Anterior cingulate cortex (tissue), 58 donors: ENCODE results near the gene C2CD4D.
"Not testable (repeated sequence)": the region's sequence is repeated elsewhere in the genome, so short reads cannot be mapped to it uniquely, and the experiment has no call there.

Experiments used
- DNase-seq, 58 donors: peaks; one replicate each; lab custom pipeline; 2025; lab: John Stamatoyannopoulos, UW

Gene C2CD4D

DNA sequence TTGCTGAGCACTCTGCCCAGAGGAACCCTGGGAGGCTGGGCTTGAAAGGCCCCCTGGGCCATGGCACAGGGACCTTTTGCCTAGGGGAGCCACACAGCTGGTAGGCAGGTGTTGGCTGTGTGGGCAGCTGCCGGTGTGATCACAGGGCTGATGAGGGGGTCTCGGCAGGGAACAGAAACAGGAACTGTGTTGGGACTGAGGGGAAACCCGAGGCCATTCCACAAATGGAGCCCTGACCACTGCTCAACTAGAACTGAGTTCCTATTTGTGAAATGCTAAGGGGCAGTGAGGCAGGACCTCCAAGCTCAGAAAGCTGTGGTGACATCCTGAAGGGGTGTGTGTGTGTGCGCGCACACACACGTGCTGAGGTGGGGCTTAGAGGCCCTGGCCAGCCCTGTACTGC lies 20.3 kb upstream of the C2CD4D start:
- DNase-seq, result no peak

DNA sequence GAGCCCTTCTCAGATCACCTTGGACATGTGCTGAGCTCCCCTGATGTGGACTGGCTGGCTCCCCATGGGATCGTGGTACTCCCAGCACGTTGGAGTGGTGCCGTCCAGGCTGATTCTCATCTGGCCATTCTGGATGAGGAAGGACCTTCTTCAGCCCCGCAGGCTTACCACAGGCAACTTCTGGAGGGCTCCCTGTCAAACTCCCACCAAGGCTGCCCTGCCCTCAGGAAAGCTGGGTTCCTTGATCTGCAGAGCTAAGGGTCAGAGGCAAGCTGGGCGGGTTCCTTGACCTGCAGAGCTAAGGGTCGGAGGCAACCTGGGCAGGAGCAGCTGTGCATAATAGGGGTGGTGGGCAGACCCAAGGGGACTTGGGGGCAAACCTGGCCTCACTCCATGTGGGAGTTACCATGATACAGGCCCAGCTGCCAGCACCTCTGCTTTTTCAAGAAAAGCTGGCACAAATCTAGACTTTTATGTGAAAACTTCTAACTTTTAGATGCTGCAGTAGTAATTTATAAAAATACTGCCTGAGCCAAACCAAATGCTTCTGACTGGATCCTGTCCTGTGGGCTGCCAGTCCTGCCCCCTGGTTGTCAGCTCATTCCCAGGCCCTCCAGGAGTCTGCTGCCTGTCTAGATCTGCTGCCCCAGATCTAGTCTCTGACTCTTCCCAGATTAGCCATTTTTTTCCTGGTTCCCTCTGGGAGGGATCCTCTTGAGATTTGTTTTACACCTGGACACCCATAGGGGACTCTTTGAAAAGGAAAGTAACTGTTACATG lies 19.5 kb upstream of the C2CD4D start:
- no peak for DNase-seq

DNA sequence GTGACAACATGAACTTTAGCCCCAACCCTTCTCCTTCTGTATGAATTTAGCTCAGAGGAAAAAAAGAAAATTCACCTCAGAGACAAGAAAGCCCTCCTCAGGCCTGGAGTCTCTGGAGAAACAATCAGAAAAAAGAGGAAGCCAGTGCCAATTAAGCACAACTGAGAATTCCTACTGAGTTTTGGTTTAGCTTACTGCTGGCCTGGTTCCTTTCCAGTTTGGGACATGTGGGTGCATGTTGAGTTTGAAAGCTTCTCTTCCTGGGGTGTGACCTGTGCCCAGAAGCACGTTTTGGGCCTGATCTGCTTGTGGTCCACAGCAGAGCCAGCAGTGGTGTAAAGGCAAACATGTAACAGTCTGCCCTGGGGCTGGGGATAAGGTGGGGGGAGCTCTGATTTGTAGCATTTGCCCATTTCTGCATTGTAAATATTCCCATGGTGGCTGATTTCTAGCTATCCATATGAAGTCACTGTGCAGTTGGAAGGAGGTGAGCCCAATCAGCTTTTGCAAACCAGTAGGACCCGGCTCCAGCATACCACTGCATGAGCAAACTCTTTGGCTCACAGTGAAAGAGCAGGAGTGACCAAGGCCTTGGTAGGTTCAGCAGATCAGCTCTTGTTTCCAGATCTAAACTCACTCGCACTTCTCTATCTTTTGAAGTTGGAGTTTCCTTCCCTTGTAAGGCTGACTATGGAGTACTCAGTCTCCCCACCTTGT lies 18.6 kb upstream of the C2CD4D start:
- DNase-seq, result no peak

DNA sequence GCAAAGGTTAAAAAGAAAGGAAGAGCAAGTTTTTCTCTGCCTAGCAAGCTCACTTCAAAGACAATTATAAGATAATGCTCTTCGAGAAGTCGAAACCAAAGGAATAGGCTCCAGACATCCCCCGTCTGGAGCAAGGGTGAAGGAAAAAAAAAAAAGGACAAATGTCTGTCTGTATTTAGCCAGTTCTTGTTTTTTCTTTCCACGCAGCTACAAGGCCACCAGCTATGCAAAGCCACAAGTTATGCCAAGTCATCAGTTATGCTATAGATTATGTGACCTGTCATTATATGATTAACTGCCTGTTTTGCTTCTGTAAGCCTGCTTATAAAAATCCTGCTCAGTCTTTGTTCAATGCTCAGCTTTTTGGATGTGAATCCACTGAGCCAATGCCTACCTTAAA lies 16.3 kb upstream of the C2CD4D start:
- DNase-seq, result no peak

DNA sequence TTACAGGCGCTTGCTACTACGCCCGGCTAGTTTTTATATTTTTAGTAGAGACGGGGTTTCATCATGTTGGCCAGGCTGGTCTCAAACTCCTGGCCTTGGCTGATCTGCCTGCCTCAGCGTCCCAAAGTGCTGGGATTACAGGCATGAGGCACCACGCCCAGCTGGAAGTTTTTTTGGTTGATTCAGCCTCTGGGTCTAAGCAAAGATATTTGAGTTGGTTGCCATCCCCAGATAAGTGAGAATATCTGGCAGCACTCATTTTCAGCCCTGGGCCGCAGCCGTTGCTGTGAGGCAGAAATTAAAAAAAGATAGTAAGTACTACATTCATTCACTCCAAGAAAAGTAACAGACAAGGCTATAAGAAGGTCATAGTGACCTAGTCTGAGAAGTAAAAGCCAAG lies 15.9 kb upstream of the C2CD4D start:
- not testable (repeated sequence) for DNase-seq

DNA sequence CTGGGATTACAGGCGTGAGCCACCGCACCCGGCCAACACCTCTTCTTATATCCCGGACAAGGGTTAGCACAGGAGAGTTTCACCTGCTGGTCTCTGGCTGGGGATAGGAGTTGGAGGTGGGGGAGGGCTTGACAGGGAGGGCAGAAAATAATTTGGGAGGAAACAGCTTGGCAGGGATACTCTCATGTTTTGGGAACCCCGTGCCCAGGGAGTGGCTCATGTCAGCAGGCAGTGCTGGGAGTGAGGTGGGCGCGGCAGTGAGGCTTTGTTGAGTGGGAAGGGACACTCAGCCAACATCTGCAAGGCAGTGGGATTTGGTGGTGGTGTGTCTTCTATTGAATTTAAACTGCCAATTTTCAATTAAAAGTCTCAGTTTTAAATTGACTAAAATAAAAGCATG lies 15.0 kb upstream of the C2CD4D start:
- DNase-seq, result no peak

DNA sequence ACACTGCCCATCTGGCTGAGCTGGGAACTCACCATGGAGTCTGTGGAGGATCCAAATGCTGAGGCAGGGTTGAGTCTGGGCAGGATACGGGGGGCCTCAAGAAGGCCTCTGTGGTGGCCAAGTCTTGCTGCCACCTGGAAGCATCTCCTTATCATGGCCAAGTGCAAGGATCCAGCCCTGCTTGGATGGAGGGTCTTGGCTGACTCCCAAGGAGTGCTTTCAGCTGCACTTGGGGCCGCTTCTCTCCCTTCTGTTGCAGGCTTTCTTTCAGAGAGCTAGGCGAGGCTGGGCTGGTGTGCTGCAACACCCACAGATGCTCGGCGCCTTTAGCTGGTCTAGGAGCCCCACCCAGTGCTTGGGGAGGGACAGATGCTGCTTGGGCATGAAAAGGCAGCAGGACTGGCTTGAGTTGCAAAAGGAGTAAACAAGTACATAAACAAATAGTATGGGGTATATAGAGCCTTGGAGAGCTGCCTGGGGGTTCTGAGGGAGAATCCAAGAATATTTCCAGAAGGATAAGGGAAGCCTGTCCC lies 13.9 kb upstream of the C2CD4D start, which contains the start of gene THEM5:
Gene THEM5, minus strand, starts transcription at position 302 of the 533 bp plus-strand sequence. Its CDS starts 147 bp downstream, at position 155.
- no peak for DNase-seq

DNA sequence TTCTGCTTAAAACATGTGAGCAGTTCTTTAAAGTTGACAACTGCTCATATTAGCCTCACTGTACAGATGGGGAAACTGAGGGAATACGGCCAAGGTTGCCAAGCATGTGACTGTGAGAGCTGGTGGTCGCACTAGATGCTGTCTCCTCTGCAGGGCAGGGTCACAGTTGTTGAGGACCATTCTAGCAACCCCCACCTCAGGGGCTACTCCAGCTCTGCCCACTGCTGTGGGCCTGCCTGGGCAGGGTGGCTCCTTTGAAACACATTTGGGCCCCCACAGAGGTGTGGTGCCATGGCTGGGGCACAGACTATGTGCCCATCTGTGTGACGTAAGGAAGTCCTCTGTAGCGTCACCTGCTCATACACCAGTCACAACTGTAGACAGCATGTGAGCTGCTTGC lies 13.1 kb upstream of the C2CD4D start:
- DNase-seq, result no peak

DNA sequence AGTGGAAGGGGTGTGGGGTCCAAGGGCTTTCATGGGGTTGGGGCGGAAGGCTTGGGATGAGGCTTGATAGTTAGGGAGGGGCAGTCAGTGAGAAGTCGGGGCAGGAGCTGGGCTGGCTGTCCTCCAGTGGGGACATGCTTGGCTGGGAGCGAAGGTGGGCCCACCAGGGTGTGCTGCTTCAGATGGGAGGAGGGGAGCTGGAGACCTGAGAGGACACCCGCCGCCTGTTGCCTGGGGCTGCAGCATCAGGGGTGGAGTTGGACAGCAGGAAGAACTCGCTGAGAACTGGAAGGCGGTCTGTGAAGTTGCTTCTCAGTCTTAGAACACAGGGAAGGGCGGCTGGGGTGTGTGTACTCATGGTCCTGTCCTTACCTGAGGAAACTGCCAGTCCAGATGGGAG lies 12.3 kb upstream of the C2CD4D start:
- DNase-seq, result no peak

DNA sequence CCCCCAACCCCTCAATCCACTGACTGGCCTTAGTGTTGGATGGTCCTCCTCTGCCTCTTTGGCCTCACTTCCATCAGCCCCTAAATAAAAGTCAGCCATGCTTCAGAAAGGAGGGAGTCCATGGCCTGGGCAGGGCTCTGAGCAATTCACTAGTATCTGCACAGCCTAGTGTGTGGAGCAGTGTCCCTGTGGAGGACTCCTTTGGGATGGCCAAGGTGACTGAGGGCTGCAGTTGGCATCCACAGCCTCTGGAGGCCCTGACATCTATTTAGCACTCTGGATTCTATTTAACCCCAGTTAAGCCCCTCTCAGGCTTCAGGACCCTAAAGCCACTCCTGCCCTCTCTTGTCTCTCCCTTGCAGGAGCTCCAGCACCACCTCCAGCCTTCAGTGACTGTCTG lies 10.3 kb upstream of the C2CD4D start:
- DNase-seq, result no peak

DNA sequence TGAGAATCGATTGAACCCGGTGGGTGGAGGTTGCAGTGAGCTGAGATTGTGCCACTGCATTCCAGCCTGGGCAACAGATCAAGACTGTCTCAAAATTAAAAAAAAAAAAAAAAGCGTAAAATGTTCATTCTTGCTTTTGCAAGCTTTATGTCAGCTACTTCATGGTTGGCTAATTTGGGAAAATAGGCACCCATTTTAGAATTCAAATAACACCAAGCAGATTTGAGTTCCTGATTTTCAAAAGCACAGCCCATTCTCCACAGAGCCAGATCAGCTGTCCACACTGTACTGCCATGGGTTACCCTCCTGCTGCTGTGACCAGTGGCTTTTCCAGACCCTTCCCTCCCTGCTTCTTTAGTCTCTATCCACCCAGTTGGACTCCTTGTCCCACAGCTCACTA lies 9.5 kb upstream of the C2CD4D start:
- no peak for DNase-seq

DNA sequence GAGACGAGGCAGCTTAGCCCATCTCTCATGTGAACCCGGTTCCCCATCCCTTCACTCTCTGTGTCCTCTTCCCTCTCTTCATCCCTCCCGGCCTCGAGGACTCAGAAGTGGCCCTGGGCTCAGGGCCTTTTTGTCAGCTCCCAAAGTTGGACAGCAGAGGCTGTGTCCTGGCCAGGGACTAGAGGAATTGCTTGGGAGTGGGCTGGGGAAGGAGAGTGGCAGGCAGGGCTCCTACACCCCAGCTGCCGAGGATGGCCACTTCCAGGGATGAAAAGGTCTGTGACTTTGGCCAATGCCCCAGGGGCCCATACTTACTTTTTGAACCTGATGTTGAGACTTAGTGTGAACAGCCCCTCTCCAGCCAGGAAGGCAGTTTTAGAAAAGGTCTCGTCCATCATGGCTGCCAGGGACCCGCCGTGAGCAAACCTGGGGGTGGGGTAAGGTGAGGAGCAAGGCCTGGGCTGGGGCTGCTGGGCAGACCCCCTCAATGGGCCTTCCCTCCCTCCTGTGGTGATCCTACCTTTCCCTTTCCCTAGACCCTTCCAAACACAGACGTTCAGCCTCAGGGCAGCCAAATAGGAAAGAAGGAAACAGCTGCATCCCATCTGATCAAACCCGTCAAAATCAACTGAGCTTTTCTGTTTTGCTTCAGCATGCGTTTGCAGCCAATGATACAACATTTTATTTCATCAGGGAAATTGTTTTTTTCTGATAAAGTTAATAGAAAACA lies 8.4 kb upstream of the C2CD4D start:
- no peak for DNase-seq

DNA sequence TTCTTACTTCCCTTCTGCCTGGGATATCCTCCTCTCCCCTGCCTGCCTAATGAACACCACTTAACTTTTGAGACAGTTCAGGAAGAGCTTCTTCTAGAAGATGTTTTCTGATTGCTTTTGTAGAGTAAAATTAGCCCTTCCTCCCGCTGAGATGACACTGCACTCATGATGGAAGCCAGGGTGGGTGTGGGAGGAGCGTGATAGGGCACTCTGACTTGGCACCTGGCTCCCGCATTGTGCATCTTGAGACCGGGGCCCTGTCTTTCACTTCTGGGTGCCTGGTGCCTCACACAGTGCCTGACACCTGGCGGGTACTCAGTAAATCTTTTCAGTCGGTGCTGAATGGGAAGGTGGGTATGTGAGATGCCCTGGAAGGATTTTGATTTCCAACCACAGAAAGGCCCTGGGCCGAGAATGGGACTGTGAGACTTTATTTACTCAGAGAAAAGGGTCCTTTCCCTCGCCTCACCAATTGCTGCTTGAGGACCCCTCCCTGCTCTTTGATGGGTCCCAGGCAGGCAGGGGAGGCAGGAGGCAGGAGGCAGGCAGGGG lies 7.1 kb upstream of the C2CD4D start:
- no peak for DNase-seq

DNA sequence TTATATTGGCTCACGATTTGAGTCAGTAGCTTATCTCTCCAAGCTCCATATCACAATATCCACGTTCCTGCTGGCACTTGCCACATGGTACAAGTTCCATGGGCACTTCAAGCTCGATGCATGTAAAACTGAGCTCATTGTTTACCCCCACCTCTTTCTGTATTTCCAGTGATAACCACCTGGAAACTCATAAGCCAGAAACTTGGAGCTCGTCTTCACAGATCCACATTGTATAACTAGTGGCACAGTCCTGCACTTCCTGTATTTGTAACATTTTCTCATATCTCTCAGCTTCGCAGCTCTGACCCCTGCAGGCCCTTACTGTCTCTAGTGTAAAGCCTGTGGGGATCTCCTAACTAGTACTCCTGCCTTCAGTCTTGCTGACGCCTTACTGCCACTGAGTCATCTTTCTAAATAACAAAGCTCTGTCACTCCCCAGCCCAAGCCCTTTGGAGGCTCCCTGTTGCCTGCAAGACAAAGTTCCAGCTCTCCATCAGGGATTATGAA lies 6.5 kb upstream of the C2CD4D start:
- no peak for DNase-seq

DNA sequence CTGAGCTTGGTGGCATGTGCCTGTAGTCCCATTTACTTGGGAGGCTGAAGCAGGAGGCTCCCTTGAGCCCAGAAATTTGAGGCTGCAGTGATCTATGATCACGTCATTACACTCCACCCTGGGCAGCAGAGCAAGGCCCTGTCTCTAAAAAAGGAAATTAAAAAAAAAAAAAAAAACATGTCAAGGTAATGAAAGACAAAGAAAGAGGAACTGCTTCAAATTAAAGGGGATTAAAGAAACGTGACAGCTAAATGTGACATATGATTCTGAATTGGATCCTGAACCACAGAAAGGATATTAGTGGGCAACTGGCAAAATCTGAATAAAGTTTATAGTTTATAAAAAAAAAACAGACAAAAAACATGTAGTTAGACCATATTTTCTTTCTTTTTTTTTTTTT lies 3.8 kb upstream of the C2CD4D start:
- DNase-seq, result no peak

DNA sequence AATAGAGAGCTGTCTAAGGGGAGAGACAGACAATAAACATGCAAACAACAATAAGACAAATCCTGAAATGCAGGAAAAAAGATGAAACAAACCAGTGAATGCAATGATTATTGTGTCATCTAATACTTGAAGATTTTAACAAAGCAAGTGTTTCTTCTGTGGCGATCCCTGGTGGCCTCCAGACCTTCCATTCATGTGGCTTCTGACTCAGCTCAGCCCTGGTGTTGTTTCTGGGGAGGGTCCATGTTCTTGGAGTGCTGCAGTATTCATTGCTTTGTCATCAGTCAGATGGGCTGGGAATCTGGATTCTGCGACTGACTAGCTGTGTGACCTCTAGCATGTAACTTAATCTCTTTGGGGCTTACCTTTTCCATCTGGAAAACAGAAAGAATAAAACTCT lies 1.5 kb upstream of the C2CD4D start:
- DNase-seq, result peak in 5 of 58 donors; percentile 17 to 48 (median 34)

DNA sequence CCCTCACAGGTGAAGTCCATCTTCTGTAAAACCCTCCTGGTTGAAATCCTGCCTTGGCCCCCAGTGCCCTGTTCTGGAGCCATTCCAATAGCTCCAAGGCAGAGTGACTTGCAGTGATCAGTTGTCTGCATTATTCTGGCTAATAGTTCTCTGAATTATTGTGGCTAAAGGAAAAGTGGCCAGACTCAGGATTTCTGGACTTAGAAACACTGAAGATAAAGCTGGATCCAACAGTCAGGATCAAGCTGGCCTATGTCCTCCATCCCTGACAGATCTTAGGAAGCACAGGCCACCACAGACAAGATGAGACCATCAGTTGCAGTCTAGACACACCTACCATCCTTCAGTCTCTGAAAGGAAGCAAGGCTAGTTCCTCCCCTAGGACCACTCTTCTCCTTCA lies 801 bp upstream of the C2CD4D start:
- no peak for DNase-seq

DNA sequence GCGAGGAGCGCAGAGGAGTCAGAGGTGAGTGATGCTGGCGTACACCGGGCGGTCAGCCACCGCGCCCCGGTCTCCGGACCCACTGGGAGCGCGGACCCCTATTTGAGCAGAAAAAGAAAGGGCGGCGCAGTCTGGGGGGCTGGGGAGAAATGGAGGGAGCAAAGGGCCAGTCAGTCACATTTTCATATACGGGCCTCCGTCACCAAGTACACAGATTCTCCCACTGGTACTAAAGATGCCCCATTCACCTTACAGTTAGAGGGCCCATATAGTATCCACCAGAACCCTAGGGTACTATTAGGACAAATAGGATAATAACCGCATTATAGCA lies 573 bp downstream of the C2CD4D start:
- DNase-seq, result no peak

DNA sequence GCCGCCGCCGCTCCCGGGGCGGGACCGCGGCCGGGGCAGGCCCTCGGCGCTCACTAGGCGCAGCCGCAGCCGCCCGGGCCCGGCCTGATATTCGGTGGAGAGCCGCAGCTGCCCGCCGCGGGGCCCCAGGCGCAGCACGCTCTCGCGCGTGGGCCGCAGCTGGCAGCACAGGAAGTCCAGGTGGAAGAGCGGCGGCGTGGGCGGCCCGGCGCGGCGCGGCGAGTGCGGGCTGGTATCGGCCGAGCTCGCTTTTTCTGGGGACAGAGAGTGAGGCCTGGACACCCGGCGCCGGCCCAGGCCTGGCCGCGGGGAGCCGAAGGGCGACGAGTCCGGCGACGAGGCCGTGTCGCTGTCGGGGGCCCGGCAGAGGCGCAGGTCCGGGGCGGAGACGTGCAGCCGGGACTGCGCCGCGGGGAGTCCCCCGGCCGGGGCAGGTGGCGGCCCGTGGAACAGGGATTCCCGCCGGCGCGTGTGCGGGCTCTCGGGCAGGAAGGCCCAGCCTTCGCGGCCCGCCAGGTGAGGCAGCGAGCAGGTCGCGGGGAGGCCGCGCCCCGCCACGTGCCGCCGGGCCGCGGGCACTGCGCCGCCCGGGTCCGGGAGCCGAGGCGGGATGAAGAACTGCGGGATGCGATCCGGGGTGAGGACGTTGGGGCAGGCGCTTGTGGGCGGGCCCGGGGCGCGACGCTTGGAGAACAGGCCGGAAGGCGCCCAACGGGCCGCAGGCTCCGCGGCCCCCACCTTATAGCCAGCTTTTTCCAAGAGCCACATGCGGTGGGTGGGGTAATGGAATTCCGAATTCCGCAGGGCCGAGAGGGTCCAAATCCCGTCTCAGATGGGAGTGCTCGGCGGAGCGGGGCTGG lies 1.2 kb downstream of the C2CD4D start:
- peak in 3 of 58 donors; percentile 8 to 21 (median 10) for DNase-seq

DNA sequence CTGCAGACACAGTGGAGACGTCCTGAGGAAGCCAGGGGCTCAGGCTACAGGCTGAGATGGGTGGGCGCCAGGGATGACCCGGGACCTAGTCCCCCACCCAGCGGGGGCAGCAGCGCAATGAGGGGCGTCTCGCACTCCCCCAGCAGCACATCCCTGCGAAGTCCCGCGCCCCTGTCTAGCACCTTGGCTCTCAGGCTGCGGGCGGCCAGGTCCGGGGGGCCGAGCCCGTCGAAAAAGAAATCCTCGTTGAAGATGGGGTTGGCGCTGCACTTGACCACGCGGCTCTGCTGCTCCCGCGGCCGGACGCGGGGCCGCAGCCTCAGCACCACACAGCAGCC lies 1.8 kb downstream of the C2CD4D start:
- DNase-seq, result no peak
